Gastrocnemius medialis (tissue), 4 donors: ENCODE results near the gene NTRK1. TPM values are rescaled to one million over a fixed set of nuclear protein-coding genes. Genes with fewer than 3 reads are reported as not detected.

Experiments
- ATAC-seq, 2 donors: fragments of 150-250 bp; one replicate each; pipeline ENCODE4 v1.9.1; 2016
- DNase-seq, 2 donors: peaks; one replicate each; pipeline ENCODE4 v3.0.0-alpha.2; 2019
- H3K27ac ChIP-seq, 4 donors: fragments of 200-600 bp; sonication (generic); 1 replicate in 1 of 4; 2 replicates in 3 of 4; pipeline ENCODE4 v1.5.1; 2016 to 2018; ENCODE audit warnings: mild to moderate bottlenecking in 2 of 4, moderate library complexity in 1 of 4
- H3K27me3 ChIP-seq, 3 donors: fragments of 200-600 bp; sonication (generic) in 2 of 3; 1 replicate in 1 of 3; 2 replicates in 2 of 3; pipeline versions ENCODE4 v1.5.1 to v1.6.0; 2016 to 2019; ENCODE audit warnings: mild to moderate bottlenecking in 1 of 3, moderate library complexity in 1 of 3
- H3K36me3 ChIP-seq, 2 donors: fragments of 200-600 bp; sonication (generic) in 1 of 2; one replicate each; pipeline ENCODE4 v1.5.1; 2017 to 2018
- H3K4me1 ChIP-seq, 2 donors: fragments of 200-600 bp; sonication (generic) in 1 of 2; one replicate each; pipeline ENCODE4 v1.5.1; 2016 to 2017; ENCODE audit warnings: mild to moderate bottlenecking in 2 of 2
- H3K4me3 ChIP-seq, 4 donors: fragments of 200-600 bp; sonication (generic) in 3 of 4; 1 replicate in 1 of 4; 2 replicates in 3 of 4; pipeline ENCODE4 v1.5.1; 2016 to 2019; ENCODE audit warnings: mild to moderate bottlenecking in 2 of 4
- H3K9me3 ChIP-seq, 3 donors: fragments of 200-600 bp; sonication (generic) in 2 of 3; 1 replicate in 1 of 3; 2 replicates in 2 of 3; pipeline ENCODE4 v1.5.1; 2016 to 2019
- CTCF ChIP-seq, 5 experiments: fragments of 450-650 bp in 3 of 5; fragments of 200-600 bp in 2 of 5; sonication (generic) in 2 of 5; IDR thresholded peaks in 4 of 5; conservative IDR thresholded peaks in 1 of 5; 1 replicate in 4 of 5; 2 replicates in 1 of 5; pipeline ENCODE4 v1.5.1; 2016 to 2019; ENCODE audit warnings: antibody characterized with exemption in 5 of 5, mild to moderate bottlenecking in 3 of 5, moderate library complexity in 3 of 5
- POLR2A ChIP-seq, 2 donors: fragments of 450-650 bp; IDR thresholded peaks; one replicate each; pipeline ENCODE4 v1.6.1; 2017; ENCODE audit warnings: antibody characterized with exemption in 2 of 2, mild to moderate bottlenecking in 2 of 2, moderate library complexity in 2 of 2
- in situ Hi-C, 4 donors: fragments of 200-750 bp; cut with MboI; loops; one replicate each; pipeline versions ENCODE4 v1.15.0 to v1.8.0; 2017; ENCODE audit warnings: low sequenced_read_pairs in 4 of 4
- intact Hi-C: fragments of 100-400 bp; cut with DNase I; formaldehyde crosslinking; loops from one replicate; pipeline ENCODE4 v1.15.1; 2023; ENCODE audit warnings: low total_unique reads
- total RNA-seq, 4 donors: library from RNA; depleted of rRNA; stranded (reverse); fragments of >200 nt; gene quantifications; one replicate each; pipeline versions ENCODE4 v1.1.0 to v1.2.3, GENCODE V29; 2016

The NTRK1 gene
- total RNA-seq, 4 donors from 2014 or later: 0.13 to 0.22 TPM; not detected in 2

- in situ Hi-C loops: loop anchor here in 2 of 4 donors (25.0 kb wide), 2 partner anchors 150 to 175 kb away; partner anchors contain the start of genes CRABP2 (in 1 of the 2) and NES (in 1 of the 2)
- H3K4me3 ChIP-seq: no peak overlapping the region
- H3K36me3 ChIP-seq: no peaks in the 10 kb centered on the region
- TF ChIP-seq POLR2A (IDR thresholded peaks at IDR 0.05) (no peak), CTCF (IDR thresholded peaks at IDR 0.05 in 4 of 5, conservative IDR thresholded peaks at IDR 0.05 in 1 of 5) (no peak)
- intact Hi-C loops: no loop called here
- peaks cover 49 to 55% (median 51%) of the 10 kb centered on the region in 3 donors for H3K27me3 ChIP-seq
- H3K27ac ChIP-seq: no peak overlapping the region
- DNase-seq: no peak
- no peaks in the 10 kb centered on the region for H3K9me3 ChIP-seq
- H3K4me1 ChIP-seq: peaks cover 10 to 22% of the 10 kb centered on the region in 2 donors
- ATAC-seq: no peak
These were observed 1.9 kb downstream of the NTRK1 start for GRCh38 chr1:156862584-156862983.

GRCh38 chr1:156862997-156863599 lies 2.4 kb downstream of the NTRK1 start:
- DNase-seq (no peak), ATAC-seq (no peak)
- in situ Hi-C loops (loop anchor here in 2 of 4 donors (25.0 kb wide), 2 partner anchors 151 to 176 kb away; partner anchors contain the start of genes CRABP2 (in 1 of the 2) and NES (in 1 of the 2)), intact Hi-C loops (no loop called here)
- Histone ChIP-seq H3K36me3 (no peaks in the 10 kb centered on the region), H3K27ac (no peak overlapping the region), H3K27me3 (peaks cover 45 to 50% (median 50%) of the 10 kb centered on the region in 3 donors), H3K9me3 (no peaks in the 10 kb centered on the region), H3K4me1 (peaks cover 10 to 22% of the 10 kb centered on the region in 2 donors), H3K4me3 (no peak overlapping the region)
- TF ChIP-seq CTCF (IDR thresholded peaks at IDR 0.05 in 4 of 5, conservative IDR thresholded peaks at IDR 0.05 in 1 of 5) (no peak), POLR2A (IDR thresholded peaks at IDR 0.05) (no peak)

GRCh38 chr1:156863631-156864030 lies 3.0 kb downstream of the NTRK1 start:
- DNase-seq: no peak
- Histone ChIP-seq H3K4me1 (peaks cover 10 to 19% of the 10 kb centered on the region in 2 donors), H3K36me3 (no peaks in the 10 kb centered on the region), H3K27me3 (peaks cover 39 to 44% (median 44%) of the 10 kb centered on the region in 3 donors), H3K27ac (no peak overlapping the region), H3K4me3 (no peak overlapping the region), H3K9me3 (no peaks in the 10 kb centered on the region)
- in situ Hi-C loops: loop anchor here in 2 of 4 donors (25.0 kb wide), 2 partner anchors 151 to 176 kb away; partner anchors contain the start of genes CRABP2 (in 1 of the 2) and NES (in 1 of the 2)
- intact Hi-C loops: no loop called here
- ATAC-seq: no peak
- TF ChIP-seq CTCF (IDR thresholded peaks at IDR 0.05 in 4 of 5, conservative IDR thresholded peaks at IDR 0.05 in 1 of 5): no peak
- no peak for TF ChIP-seq POLR2A (IDR thresholded peaks at IDR 0.05)

GRCh38 chr1:156864796-156865195 lies 4.1 kb downstream of the NTRK1 start:
- in situ Hi-C loops (loop anchor here in 2 of 4 donors (25.0 kb wide), 2 partner anchors 152 to 177 kb away; partner anchors contain the start of genes CRABP2 (in 1 of the 2) and NES (in 1 of the 2)), intact Hi-C loops (no loop called here)
- Histone ChIP-seq H3K4me3 (no peak overlapping the region), H3K27ac (no peak overlapping the region), H3K27me3 (peaks cover 29 to 35% (median 33%) of the 10 kb centered on the region in 3 donors), H3K9me3 (no peaks in the 10 kb centered on the region), H3K36me3 (no peaks in the 10 kb centered on the region), H3K4me1 (peaks cover 7 to 8% of the 10 kb centered on the region in 2 donors)
- DNase-seq (no peak), ATAC-seq (no peak)
- TF ChIP-seq CTCF (IDR thresholded peaks at IDR 0.05 in 4 of 5, conservative IDR thresholded peaks at IDR 0.05 in 1 of 5) (no peak), POLR2A (IDR thresholded peaks at IDR 0.05) (no peak)
